NCI-H345 (cell line): ENCODE data around the gene FANCD2.
"Not testable (repeated sequence)": the region's sequence is repeated elsewhere in the genome, so short reads cannot be mapped to it uniquely, and the experiment has no call there.

Source experiments
- DNase-seq: peaks from one replicate; lab custom pipeline; 2025; lab: John Stamatoyannopoulos, UW

Gene FANCD2

GRCh38 chr3:10015461-10015904, 10.8 kb upstream of the FANCD2 start:
- DNase-seq, result no peak

GRCh38 chr3:10017636-10018292, 8.5 kb upstream of the FANCD2 start:
- DNase-seq, result no peak

GRCh38 chr3:10018806-10019205, 7.4 kb upstream of the FANCD2 start:
- DNase-seq, result not testable (repeated sequence)

- DNase-seq, result no peak
Observed at GRCh38 chr3:10019326-10019725, 6.9 kb upstream of the FANCD2 start.

GRCh38 chr3:10021856-10022775, 4.1 kb upstream of the FANCD2 start:
- DNase-seq, result no peak

- no peak for DNase-seq
Observed at GRCh38 chr3:10023587-10024310, 2.5 kb upstream of the FANCD2 start.

GRCh38 chr3:10025205-10026083, 793 bp upstream of the FANCD2 start:
- DNase-seq, result no peak

GRCh38 chr3:10041034-10041433, 14.8 kb downstream of the FANCD2 start:
- no peak for DNase-seq

GRCh38 chr3:10047876-10048275, 21.6 kb downstream of the FANCD2 start:
- DNase-seq, result no peak

- DNase-seq, result not testable (repeated sequence)
Observed at GRCh38 chr3:10053054-10053453, 26.8 kb downstream of the FANCD2 start.

- DNase-seq, result no peak
Observed at GRCh38 chr3:10055097-10055496, 28.9 kb downstream of the FANCD2 start.

- not testable (repeated sequence) for DNase-seq
Observed at GRCh38 chr3:10070077-10070476, 43.8 kb downstream of the FANCD2 start.

GRCh38 chr3:10074666-10075065, 48.4 kb downstream of the FANCD2 start:
- DNase-seq, result no peak

GRCh38 chr3:10081871-10082270, 55.6 kb downstream of the FANCD2 start:
- DNase-seq, result no peak

GRCh38 chr3:10085738-10086137, 59.5 kb downstream of the FANCD2 start:
- DNase-seq, result no peak

- no peak for DNase-seq
Observed at GRCh38 chr3:10088256-10088655, 62.0 kb downstream of the FANCD2 start.

- no peak for DNase-seq
Observed at GRCh38 chr3:10090179-10090578, 63.9 kb downstream of the FANCD2 start.

GRCh38 chr3:10090774-10091173, 64.5 kb downstream of the FANCD2 start:
- not testable (repeated sequence) for DNase-seq

- DNase-seq, result not testable (repeated sequence)
Observed at GRCh38 chr3:10091387-10091786, 65.2 kb downstream of the FANCD2 start.

- DNase-seq, result no peak
Observed at GRCh38 chr3:10093678-10094077, 67.4 kb downstream of the FANCD2 start.

GRCh38 chr3:10099041-10099440, 72.8 kb downstream of the FANCD2 start:
- no peak for DNase-seq
